Heart right ventricle (tissue), 16 donors: ENCODE measurements around the gene SGTB. TPM values are rescaled to one million over a fixed set of nuclear protein-coding genes. Genes with fewer than 3 reads are reported as not detected.

Experiments used
- ATAC-seq, 8 donors: fragments of 200-7000 bp; cut with Tn5 transposase; one replicate each; pipeline ENCODE4 v1.9.1; 2020; ENCODE audit warnings: mild to moderate bottlenecking in 8 of 8, moderate library complexity in 8 of 8, moderate number of reproducible peaks in 1 of 8
- DNase-seq, 2 donors: peaks; one replicate each; pipeline ENCODE4 v3.0.0-alpha.2; 2020
- H3K27ac ChIP-seq, 10 donors: fragments of 200-600 bp; sonication (generic) in 2 of 10; one replicate each; pipeline versions ENCODE4 v1.5.0 to v1.8.0; 2020 to 2022; ENCODE audit warnings: mild to moderate bottlenecking in 3 of 10
- H3K27me3 ChIP-seq, 7 donors: fragments of 200-600 bp; one replicate each; pipeline ENCODE4 v1.8.0; 2021 to 2022; ENCODE audit warnings: mild to moderate bottlenecking in 2 of 7
- H3K36me3 ChIP-seq, 9 donors: fragments of 200-600 bp; sonication (generic) in 1 of 9; one replicate each; pipeline versions ENCODE4 v1.5.0 to v1.8.0; 2020 to 2022; ENCODE audit warnings: mild to moderate bottlenecking in 2 of 9
- H3K4me1 ChIP-seq, 9 donors: fragments of 200-600 bp; sonication (generic) in 1 of 9; one replicate each; pipeline versions ENCODE4 v1.5.0 to v1.8.0; 2020 to 2022; ENCODE audit warnings: mild to moderate bottlenecking in 4 of 9
- H3K4me3 ChIP-seq, 10 donors: fragments of 200-600 bp; sonication (generic) in 2 of 10; one replicate each; pipeline versions ENCODE4 v1.5.0 to v1.8.0; 2020 to 2022; ENCODE audit warnings: mild to moderate bottlenecking in 7 of 10, moderate library complexity in 2 of 10
- H3K9me3 ChIP-seq, 11 donors: fragments of 200-600 bp in 10 of 11; sonication (generic) in 2 of 11; one replicate each; pipeline versions ENCODE4 v1.5.0 to v1.8.0; 2013 to 2022; ENCODE audit warnings: mild to moderate bottlenecking in 2 of 11, control low read depth in 1 of 11, moderate library complexity in 1 of 11
- CTCF ChIP-seq, 9 donors: fragments of 200-600 bp; sonication (generic) in 2 of 9; IDR thresholded peaks; one replicate each; pipeline versions ENCODE4 v1.5.0 to v1.8.0; 2021 to 2022; ENCODE audit warnings: antibody characterized with exemption in 9 of 9, mild to moderate bottlenecking in 5 of 9, moderate library complexity in 1 of 9
- WGBS, 2 donors: extraction: QIAGEN DNeasy Blood & Tissue Kit; methylation state at CpG; one replicate each; pipeline ENCODE4 v1.1.7; 2013; ENCODE audit warnings: inconsistent platforms in 1 of 2; 5-methylcytosine and 5-hydroxymethylcytosine counted together
- intact Hi-C, 10 donors: fragments of 100-400 bp; cut with DNase I; formaldehyde crosslinking; loops; one replicate each; pipeline versions ENCODE4 v1.11.1 to v1.14.2; 2022
- polyA plus RNA-seq, 2 donors: library from polyadenylated mRNA; stranded (reverse); fragments of 200-250 nt; gene quantifications; one replicate each; pipeline ENCODE4 v1.2.3, GENCODE V29; 2013
- total RNA-seq, 10 donors: library from RNA; stranded (reverse); fragmentation: NEBNext Ultra II Directional in 3 of 10; extraction: Animal tissue kit (Norgen Biotek cat#: 25700) in 3 of 10; gene quantifications; one replicate each; pipeline versions ENCODE4 v1.2.1 to v1.2.4, GENCODE V29; 2021 to 2023
- donor health status: Arrhythmogenic right ventricular cardiomyopathy.
- donor health status: ischemic (EF 13 %, LVEDD 7.1; RV severe dilation, severe dysfunction).
- donor health status: healthy with polysubstance abuse.
- donor health status: DM: no; HTN: yes; CAD: no.
- donor health status: DM: no; HTN: no; CAD: no.
- donor health status: ischemic (EF 25% LVEDD 6.9; RV normal size, moderate dysfunction).
- donor health status: ischemic (EF 25% LVEDD 5.7; RV mildly dilated, moderate dysfunction).
- donor health status: healthy.
- donor health status: DM: yes; HTN: yes; CAD: no.
- donor health status: Ischemic cardiomyopathy.
- donor health status: ischemic (EF 35%, LVEDD 5.7; RV mildly dilated, moderate dysfunction).
- donor health status: nonischemic (EF 11% LVEDD 7.7; RV severe dilation, severe dysfunction).
- donor health status: DM: yes; HTN: yes; CAD: no.
- donor health status: PGD.
- donor health status: ischemic (EF 29% LVEDD 5.4; RV normal size, mild dysfunction).
- donor health status: nonischemic (EF 23%, LVEDD 6.1; RV moderate dilation, normal function).

SGTB gene
- total and polyA plus RNA-seq, 12 donors: 1.5 to 9.7 (median 6.1) TPM

DNA sequence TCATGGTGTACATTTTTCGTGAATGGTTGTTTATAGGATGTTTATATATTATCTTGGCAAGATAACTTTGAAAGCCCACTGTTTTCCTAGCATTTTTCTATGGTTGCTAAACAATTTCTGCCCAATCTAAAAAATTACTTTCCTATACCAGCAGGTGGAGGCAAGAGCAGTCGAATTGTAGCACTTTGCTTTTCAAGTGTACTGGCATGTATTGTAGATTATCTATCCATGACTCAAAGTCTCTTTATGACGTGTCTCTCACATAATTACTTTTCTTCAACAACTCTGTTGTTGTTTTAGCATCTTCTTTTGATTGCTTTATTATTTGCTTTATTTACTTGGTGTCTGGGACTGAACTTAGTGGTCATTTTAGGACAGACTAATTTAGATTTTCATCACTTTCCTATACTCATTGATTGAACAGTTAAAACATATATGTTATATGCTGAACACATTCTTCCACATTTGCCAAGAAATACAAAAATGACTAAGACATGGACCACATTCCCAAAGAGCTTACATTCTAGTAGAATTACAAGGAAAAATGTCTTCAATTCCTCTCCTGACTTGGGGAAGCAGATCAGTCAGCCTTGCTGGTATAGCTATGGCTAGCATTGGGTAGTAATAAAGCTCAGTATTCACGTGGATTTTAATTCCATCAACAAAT is 20.8 kb upstream of the SGTB start:
- ATAC-seq (peak in 1 of 8 donors; percentile 62), DNase-seq (no peak)
- Histone ChIP-seq H3K9me3 (no peaks in the 10 kb centered on the region), H3K36me3 (no peaks in the 10 kb centered on the region), H3K27me3 (no peaks in the 10 kb centered on the region), H3K27ac (no peak overlapping the region), H3K4me3 (no peak overlapping the region), H3K4me1 (peaks cover 0 to 4% (median 0%) of the 10 kb centered on the region in 9 donors)
- intact Hi-C loops: loop anchor here in 1 of 10 donors (10.0 kb wide), 1 partner anchor 382 kb away; no protein-coding TSS in a partner anchor
- TF ChIP-seq CTCF (IDR thresholded peaks at IDR 0.05): peak in 7 of 9 donors; percentile 49 to 67 (median 60)
- 39 to 42% methylated on average over 4 of the region's 4 CpGs for WGBS, 2 donors

DNA sequence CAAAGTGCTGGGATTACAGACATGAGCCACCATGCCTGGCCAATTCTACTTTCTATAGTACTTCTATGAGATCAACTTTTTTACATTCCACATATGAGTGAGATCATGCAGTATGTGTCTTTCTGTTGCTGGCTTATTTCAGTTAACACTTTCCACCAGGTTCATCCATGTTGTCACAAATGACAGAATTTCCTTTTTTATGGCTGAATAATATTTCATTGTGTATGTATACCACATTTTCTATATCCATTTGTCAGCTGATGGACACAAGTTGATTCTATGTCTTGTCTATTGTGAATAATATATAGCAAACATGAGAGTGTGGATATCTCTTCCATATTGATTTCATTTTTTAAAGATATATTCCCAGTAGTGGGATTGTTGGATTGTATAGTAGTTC is 17.3 kb upstream of the SGTB start:
- Histone ChIP-seq H3K9me3 (no peaks in the 10 kb centered on the region), H3K4me3 (no peak overlapping the region), H3K27me3 (no peaks in the 10 kb centered on the region), H3K27ac (no peak overlapping the region), H3K36me3 (no peaks in the 10 kb centered on the region), H3K4me1 (peaks cover 0 to 11% (median 0%) of the 10 kb centered on the region in 9 donors)
- ATAC-seq (no peak), DNase-seq (no peak)
- intact Hi-C loops: loop anchor here in 1 of 10 donors (1.0 kb wide), 1 partner anchor 14 kb away; no protein-coding TSS in a partner anchor
- TF ChIP-seq CTCF (IDR thresholded peaks at IDR 0.05): no peak

DNA sequence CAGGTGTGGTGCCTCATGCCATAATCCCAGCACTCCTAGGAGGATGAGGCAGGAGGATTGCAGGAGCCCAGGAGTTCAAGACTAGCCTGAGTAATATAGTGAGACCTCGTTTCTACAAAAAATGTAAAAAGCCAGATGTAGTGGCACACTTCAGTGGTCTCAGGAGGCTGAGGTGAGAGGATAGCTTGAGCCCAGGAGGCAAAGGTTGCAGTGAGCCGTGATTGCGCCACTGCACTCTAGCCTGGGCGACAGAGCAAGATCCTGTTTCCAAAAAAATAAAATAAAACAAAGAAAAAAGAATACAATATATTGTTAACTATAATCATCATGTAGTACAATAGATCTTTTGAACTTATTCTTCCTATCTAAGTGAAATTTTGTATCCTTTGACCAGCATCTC is 16.4 kb upstream of the SGTB start:
- H3K4me1 ChIP-seq: peaks cover 0 to 11% (median 0%) of the 10 kb centered on the region in 9 donors
- 89 to 92% methylated on average over 4 of the region's 4 CpGs for WGBS, 2 donors
- no peak for TF ChIP-seq CTCF (IDR thresholded peaks at IDR 0.05)
- H3K36me3 ChIP-seq: no peaks in the 10 kb centered on the region
- no peak for DNase-seq
- H3K27ac ChIP-seq: no peak overlapping the region
- ATAC-seq: no peak
- H3K4me3 ChIP-seq: no peak overlapping the region
- H3K9me3 ChIP-seq: no peaks in the 10 kb centered on the region
- H3K27me3 ChIP-seq: no peaks in the 10 kb centered on the region
- intact Hi-C loops: no loop called here

- no peak for TF ChIP-seq CTCF (IDR thresholded peaks at IDR 0.05)
- no peaks in the 10 kb centered on the region for H3K27me3 ChIP-seq
- H3K27ac ChIP-seq: no peak overlapping the region
- no peak for DNase-seq
- WGBS, 2 donors: 91 to 93% methylated on average over 7 of the region's 7 CpGs
- no peak overlapping the region for H3K4me3 ChIP-seq
- no peaks in the 10 kb centered on the region for H3K9me3 ChIP-seq
- no peak for ATAC-seq
- intact Hi-C loops: no loop called here
- H3K36me3 ChIP-seq: no peaks in the 10 kb centered on the region
- H3K4me1 ChIP-seq: peaks cover 0 to 11% (median 0%) of the 10 kb centered on the region in 9 donors
Measured at GRCh38 chr5:65737842-65738241, 15.9 kb upstream of the SGTB start.
